Right ventricle myocardium inferior (tissue), 1 donor: ENCODE measurements around the gene CLCN7. TPM values are rescaled to one million over a fixed set of nuclear protein-coding genes. Genes with fewer than 3 reads are reported as not detected.
"Not testable (repeated sequence)": the region's sequence is repeated elsewhere in the genome, so short reads cannot be mapped to it uniquely, and the experiment has no call there.

Source experiments
- ATAC-seq: fragments of 200-7000 bp; cut with Tn5 transposase; one replicate; pipeline ENCODE4 v1.9.1; 2020; ENCODE audit warnings: mild to moderate bottlenecking, moderate library complexity
- DNase-seq: peaks from one replicate; pipeline ENCODE4 v3.0.0; 2021; ENCODE audit errors: missing footprints
- intact Hi-C: fragments of 100-400 bp; cut with DNase I; formaldehyde crosslinking; loops from one replicate; pipeline ENCODE4 v1.11.0; 2022
- total RNA-seq: library from RNA; stranded (reverse); fragmentation: NEBNext Ultra II Directional; extraction: Animal tissue kit (Norgen Biotek cat#: 25700); gene quantifications from one replicate; pipeline ENCODE4 v1.2.1, GENCODE V29; 2021
- donor health status: DM: no; HTN: yes; CAD: no; lungs with severe emphysema.

CLCN7 gene
- total RNA-seq, 1 donor from 2014 or later = 49.5 TPM

DNA sequence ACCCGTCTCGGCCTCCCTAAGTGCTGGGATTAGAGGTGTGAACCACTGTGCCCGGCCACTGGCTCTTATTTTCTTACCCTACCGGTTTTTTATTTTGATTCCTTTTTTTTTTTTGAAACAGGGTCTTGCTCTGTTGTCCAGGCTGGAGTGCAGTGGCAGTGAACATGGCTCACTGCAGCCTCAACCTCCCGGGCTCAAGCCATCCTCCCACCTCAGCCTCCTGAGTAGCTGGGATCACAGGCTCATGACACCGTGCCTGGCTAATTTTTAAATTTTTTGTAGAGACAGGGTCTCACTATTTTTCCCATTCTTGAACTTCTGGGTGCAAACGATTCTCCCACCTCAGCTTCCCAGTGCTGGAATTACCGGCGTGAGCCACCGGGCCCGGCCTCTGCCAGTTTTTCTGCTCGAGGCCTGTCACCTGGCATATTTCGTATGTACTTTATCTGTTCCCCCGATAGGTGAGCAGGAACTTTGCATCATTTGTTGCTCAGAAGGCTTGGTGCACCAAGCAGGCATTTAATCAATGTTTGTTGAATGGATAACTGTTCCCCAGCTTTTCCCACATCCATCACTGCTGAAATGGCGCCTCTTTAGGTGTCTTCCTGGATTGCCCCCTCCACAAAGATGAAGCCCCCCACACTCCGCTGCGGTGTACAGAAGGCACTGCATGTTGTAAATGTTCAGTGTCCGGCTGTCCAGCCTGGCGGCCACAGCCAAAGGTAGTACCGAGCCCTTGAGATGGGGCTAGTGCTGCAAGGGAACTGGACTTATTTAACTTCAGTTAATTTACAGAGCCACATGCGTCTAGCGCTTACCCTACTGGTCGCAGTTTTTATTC, 17.5 kb upstream of the CLCN7 start:
- no peak for ATAC-seq
- DNase-seq = peak; percentile 42
- intact Hi-C loops = loop anchor here (5.0 kb wide), 2 partner anchors 55 to 70 kb away; partner anchors contain the start of gene UQCC4

DNA sequence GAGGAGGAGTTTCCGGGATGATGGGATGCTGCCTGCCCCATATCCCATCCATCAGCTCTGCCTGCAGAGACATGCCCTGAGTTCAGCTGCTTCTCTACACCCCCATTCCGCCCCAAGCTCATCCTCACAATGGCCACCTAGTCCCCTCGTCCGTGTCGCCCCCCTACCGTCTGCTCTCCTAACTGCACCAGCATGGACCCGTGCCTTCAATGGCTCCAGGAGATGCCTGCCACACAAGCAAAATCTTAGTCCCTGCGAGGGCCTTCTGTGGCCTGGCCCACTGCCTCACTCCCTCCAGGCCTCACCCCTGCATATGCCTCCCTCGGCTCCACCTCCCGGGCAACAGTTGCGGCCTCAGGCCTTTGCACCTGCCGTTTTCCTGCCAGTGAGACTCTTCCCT, 16.5 kb upstream of the CLCN7 start:
- peak; percentile 32 for DNase-seq

DNA sequence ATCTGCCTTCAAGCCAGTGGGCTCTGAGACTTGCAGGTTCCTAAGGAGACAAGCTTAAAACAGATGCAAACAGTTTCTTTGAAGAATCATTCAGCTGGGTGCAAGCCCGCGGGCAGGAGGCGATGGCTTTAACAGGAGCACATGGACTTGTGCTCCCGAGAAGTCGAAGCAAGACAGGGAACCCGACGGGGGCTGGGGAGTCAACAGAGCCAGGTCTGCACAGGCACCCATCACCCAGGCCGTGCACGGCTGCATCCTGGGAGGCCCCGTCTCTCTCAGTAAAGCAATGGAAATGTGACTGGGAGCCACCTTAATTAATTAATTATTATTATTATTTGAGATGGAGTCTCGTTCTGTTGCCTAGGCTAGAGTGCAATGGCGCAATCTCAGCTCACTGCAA, 14.2 kb upstream of the CLCN7 start:
- intact Hi-C loops = no loop called here
- no peak for ATAC-seq
- peak; percentile 37 for DNase-seq

More for the DNA sequence above, 16.5 kb upstream of the CLCN7 start:
- ATAC-seq = no peak
- intact Hi-C loops = loop anchor here (1.0 to 5.0 kb wide), 3 partner anchors 56 to 124 kb away; partner anchors contain the start of gene UQCC4

DNA sequence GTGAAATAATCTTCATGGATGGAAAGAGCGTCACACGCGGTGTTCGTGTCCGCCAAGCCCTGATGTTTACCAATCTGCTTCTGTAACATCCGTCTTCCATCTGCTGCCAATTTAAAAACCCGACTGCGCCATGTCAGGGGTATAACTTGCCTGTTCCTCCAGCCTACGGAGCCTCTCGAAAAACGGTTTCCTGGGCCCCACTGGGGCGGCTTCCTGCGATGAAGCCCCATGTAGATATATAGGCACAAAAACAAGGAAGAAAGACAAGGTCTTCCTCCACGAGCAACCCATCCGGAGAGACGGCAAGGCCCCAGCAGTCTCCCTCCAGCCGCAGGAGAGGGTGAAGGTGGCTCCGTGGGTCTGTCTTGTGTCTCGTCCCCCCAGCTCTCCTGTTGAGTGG, 13.8 kb upstream of the CLCN7 start, which contains the start of gene PTX4:
PTX4 (minus strand) TSS at position 326 of the 400 bp plus-strand sequence; CDS start at position 291, 35 bp downstream.
- ATAC-seq = no peak

DNA sequence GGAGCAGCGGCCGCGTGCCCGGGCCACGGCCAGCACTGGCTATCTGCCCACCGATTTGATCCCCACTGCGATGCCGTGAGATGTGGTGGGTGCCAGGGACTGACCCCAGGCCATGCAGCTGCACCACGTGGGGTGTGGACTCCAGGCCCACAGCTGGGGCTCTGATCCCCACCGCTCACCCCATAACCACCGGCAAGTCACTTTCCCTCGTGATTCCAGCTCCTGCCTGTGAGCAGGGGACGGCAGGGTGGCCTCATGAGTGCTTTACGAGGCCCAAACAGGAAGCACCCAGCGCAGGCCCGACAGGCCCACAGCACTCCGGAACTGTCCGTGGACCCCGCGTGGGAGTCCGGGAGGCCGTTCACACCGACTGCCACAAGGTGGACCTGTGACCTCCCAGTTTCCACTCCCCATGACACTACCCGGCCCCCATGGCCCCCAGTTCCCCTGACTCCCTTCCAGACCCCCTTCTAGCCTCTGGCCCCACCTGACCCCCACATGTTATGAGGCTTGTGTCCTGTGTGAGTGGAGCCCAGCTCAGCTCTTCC, 13.3 kb upstream of the CLCN7 start:
- intact Hi-C loops = no loop called here
- no peak for ATAC-seq
- DNase-seq = no peak

More for the DNA sequence above, 13.8 kb upstream of the CLCN7 start, which contains the start of gene PTX4:
- DNase-seq = peak; percentile 41
- intact Hi-C loops = no loop called here

DNA sequence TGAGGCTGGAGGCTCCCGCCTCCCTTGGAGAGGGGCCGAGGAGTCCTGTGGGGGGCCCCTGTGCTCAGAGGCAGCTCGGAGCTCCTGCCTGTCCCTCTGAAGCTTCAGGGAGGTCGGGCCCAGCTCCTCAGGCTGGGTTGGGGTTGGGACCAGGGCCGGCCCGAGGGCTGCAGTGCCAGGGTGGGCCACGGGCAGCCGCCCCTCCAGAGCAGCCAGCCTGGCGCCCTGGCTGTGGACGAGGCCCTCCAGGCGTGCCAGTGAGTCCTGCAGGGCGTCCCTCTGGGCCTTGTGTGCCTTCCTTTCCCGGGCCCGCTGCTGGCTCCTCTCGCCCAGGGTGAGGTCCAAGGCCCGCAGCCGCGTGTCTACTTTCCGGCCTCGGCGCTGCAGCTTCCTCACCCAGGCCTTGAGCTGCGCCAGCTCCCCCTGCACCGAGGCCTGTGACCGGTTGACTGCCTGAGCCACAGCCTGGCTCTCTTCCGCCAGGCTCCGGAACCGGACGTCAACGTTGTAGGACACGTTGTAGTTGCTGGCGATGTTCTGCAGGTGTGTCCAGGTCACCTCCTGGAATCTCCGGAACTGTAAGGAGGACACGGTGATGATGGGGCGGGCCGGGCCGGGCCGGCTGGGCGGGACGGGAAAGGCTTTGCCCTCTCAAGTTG, 12.7 kb upstream of the CLCN7 start:
- ATAC-seq (no peak), DNase-seq (no peak)
- intact Hi-C loops = no loop called here

DNA sequence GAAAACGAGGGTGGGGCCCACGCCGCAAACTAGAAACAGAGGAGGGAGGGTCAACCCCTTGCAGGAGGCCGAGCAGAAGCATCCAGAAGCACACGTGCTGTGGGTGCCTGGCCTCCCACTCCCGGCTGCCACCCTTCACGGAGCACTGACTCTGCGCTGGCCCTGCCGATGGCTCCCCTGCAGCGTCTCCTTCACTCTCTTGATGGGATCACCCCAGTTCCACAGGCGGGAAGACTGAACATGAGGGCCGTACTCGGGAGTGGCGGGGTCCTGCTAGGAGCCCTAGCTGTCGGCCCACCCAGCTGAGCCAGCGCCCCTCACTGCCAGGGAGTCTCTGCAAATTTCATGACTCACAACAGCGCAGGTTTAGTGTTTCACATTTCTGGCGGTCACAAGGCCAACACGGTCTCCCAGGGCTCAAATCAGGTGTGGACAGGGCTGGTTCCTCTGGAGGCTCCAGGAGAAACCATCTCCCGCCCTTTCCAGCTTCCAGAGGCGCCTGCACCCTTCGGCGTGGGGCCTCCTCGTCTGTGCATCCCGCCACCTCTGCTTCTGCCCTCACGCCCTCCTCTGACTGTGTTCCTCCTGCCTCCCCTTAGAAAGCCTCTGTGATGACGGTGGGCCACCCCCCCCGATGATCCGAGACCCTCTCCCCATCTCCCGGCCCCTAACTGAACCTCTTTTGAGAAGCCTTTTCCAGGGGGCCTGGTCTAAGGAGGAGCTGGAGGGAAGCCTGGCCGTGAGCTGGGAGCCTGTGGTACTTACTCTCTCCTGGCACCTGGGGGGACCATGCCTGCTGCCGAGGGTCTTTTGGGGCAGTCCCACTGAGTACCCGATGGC, 11.9 kb upstream of the CLCN7 start:
- ATAC-seq (no peak), DNase-seq (no peak)
- intact Hi-C loops = no loop called here

DNA sequence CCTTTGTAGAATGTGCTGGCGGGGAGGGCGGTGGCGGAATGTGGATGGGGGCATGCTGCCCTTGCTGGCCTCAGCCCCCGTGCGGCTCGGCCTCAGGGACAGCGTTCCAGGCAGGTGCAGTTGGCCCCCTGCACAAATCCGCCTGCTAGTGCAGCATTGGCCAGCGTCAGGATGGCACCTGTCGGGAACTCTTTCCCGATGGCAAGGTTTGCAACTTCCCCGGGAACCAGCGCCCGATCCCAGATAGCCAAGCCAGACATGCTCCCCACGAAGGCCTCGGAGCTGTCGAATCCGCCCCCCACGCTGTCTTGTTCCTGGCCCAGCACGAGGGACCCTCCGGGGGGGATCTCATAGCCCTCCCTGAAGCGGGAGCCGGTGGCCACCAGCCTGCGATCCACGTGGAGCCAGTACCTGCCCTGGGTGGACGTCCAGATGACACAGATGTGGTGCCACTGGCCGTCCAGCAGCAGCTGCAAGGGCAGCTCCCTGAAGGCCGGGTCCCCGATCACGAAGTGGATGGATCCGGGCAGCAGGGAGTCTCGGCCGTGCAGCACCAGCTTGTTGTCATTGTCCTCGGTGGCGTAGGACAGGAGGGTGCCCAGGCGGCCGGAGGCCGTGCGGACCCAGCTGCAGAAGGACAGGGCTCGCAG, 11.1 kb upstream of the CLCN7 start:
- ATAC-seq (no peak), DNase-seq (peak; percentile 54)
- intact Hi-C loops = no loop called here

DNA sequence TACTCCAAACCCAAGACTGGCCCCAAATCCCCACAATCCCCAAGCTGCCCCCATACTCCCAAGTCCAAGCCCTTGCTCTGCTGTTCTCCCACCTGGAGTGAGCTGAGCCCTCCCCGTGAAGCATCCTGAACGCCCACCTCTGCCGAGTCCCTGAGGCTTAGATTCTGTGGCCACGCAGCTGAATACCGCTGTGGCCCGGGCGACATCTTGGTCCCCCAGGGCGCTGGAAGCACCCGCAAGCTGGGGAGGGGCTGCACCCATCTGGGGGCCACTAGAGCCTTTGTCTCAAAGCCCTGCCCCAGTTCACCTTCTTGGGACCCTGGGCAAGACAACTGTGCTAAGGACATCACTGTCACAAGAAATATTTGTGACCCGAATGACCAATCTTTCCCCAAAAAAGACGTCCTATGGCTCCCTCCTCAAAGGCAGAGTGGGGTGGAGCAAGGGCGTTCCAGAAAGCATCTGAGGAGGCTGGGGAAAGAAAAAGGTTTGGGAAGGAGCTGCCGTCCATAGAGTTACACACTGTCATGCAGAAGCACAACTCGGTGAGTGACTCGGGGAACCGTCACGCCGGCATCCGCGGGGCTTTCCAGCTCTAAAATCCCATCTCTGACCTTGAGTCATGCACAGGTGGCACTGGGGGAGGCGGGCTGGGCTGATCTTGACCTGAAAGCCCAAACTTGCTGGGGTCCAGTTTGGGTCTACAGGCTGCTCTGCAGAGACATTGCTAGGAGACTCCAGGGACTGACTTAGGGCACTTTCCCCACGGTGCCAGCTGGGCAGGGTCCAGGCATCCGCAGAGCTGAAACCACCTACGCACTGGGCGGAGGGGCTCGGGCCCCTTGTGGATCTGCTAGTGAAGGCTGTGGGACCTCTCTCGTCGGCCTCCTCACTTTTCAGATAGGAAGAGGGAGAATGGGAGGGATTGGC, 7.3 kb upstream of the CLCN7 start:
- intact Hi-C loops = no loop called here
- DNase-seq (no peak), ATAC-seq (no peak)

DNA sequence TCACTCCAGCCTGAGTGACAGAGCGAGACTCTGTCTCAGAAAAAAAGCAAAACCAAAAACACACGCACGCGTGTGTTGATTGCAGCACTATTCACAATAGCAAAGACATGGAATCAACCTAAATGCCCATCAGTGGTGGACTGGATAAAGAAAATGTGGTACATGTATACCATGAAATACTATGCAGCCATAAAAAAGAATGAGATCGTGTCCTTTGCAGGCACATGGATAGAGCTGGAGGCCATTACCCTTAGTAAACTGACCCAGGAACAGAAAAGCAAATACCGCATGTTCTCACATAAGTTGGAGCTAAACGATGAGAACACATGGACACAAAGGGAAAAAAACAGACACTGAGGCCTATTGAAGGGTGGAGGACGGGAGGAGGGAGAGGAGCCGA, 4.1 kb upstream of the CLCN7 start:
- ATAC-seq, DNase-seq, intact Hi-C loops: not testable (repeated sequence)

DNA sequence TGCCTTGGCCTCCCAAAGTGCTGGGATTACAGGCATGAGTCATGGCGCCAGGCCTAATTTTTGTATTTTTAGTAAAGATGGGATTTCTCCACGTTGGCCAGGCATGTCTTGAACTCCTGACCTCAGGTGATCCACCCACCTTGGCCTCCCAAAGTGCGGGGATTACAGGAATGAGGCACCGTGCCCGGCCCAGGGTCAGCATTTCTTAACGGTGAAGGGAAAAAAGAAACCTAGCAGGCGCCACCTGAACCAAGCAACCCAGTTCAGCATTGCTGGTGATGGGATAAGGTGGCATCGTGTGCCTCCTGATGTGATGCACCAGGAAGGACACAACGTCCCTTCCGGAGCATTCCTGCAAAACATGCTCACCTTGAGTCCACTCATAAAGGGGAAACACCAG, 2.2 kb upstream of the CLCN7 start:
- intact Hi-C loops = no loop called here
- no peak for ATAC-seq
- no peak for DNase-seq

DNA sequence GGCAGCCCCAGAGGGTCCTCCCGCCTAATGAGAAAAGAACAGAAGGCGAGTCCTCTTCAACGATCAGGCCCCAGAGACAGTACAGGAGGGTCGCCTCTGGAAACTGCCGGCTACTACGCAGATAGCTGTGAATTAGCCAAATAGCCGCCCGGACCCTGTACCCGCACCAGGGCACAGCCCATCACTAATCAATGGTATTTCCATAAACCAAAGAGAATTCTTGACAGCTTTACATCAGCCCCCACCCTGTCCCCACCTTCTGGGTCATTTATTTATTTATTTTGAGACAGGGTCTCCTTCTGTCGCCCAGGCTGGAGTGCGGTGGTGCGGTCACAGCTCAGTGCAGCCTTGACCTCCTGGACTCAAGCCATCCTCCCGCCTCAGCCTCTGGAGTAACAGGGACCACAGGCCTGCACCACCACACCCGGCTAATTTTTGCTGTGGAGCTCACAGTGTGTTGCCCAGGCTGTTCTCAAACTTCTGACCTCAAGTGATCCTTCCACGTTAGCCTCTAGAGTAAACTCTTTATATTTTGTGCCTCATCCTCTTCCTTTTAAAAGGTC, 805 bp upstream of the CLCN7 start:
- ATAC-seq (no peak), DNase-seq (no peak)
- intact Hi-C loops = no loop called here

DNA sequence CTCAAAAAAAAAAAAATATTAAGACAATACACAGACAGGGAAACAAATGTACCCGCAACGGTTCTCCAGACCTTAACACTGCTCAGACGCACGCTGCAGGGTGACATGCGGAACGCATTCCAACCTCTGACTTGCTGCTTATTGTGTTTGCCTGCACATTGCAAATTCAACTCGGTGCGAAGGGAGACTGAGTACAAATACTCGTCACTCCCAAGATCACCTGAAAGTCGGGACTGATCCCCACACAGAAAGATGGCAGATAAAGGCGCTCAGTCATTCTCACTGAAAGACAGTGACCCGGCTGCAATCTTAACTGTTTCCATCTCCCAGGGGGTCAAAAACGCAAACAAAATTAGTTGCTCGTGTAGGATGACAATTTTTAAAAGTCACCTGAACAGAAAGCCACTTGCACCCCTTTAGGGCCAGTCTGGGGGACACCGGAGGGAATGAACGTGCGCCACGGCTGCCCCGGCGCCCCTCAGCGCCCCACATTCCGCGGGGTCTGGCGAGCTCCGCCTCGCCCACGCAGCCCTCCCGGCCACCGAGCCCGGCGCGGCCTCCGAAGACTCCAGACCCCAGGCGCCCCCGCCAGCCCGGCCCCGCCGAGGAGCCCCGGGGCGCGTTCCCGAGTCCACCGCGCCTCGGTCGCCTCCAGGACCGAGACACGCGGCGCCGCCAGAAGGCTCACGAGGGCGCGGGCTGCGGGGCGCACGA, 589 bp downstream of the CLCN7 start:
- intact Hi-C loops = loop anchor here (5.0 kb wide), 1 partner anchor 47 kb away; no protein-coding TSS in a partner anchor
- DNase-seq = no peak
- no peak for ATAC-seq

DNA sequence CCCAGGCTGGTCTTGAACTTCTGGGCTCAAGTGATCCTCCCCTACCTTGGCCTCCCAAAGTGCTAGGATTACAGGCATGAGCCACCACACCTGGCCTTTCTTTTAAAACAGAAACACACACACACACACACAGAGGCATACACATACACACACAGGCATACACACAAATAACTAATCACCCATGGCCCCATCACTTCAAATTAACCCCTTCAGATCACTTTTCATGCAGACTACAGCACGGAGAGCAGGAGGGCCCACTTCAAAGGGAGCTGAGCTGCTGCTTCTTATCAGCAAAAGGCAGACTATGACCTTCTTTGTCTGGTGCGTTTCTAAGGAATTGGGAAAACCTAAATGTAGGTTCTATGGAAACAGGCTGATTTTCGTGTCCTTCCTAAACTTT, 1.9 kb downstream of the CLCN7 start:
- intact Hi-C loops = loop anchor here (5.0 kb wide), 1 partner anchor 46 kb away; no protein-coding TSS in a partner anchor
- ATAC-seq (no peak), DNase-seq (no peak)

DNA sequence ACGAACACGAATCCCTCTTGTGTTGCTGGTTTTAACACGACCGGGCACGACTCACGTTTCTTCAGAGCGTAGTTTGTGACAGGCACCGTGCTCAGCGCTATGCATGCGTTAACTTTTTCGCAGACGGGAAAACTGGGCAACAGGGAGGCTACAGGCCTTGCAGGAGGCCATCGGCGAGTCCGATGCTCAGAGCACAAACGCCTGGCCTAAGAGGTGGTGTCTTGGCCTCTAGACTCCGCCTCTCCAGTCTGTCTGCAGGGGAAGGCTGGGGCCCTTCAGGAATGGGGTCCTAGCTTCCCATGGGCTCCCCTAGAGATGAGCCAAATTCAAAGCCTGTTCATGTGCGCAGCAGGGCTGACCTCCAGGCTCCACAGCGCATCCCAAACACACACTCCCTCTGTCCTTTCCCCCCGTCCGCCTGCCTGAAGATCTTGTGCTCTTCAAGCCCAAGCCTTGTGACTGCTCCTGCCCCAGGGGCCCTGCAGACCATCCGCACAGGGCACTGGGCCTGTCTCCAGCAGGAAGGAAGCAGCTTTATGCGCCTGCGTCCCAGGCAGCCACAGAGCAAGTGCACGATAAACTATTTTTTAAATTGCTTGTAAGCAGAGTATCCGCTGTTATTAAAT, 3.1 kb downstream of the CLCN7 start:
- intact Hi-C loops = loop anchor here (5.0 kb wide), 1 partner anchor 44 kb away; no protein-coding TSS in a partner anchor
- no peak for DNase-seq

More for the DNA sequence above, 3.1 kb downstream of the CLCN7 start:
- ATAC-seq = no peak
